Caco-2 (cell line): ENCODE results near the gene MTMR10. TPM values are rescaled to one million over a fixed set of nuclear protein-coding genes. Genes with fewer than 3 reads are reported as not detected.

Source experiments
- BruUV-seq: library from RNA; stranded (reverse); fragments of 400-500 nt; replicated peaks from 2 replicates; lab custom pipeline; 2021; lab: Mats Ljungman, UMichigan
- CTCF ChIA-PET: fragments of 300-600 bp; sonication (Branson Sonifier 250); formaldehyde crosslinking; loops from one replicate; lab custom pipeline; 2022; ENCODE audit warnings: antibody characterized with exemption; lab: Charles Lee
- POLR2A ChIA-PET: fragments of 300-600 bp; sonication (Branson Sonifier 250); formaldehyde crosslinking; loops from one replicate; lab custom pipeline; 2022; ENCODE audit warnings: antibody characterized with exemption; lab: Charles Lee
- DNase-seq, 2 experiments: peaks; one replicate each; pipeline versions ENCODE4 v3.0.0 to v3.0.0-alpha.2; 2020 to 2022
- H3K27me3 ChIP-seq: replicated peaks from 2 replicates; pipeline ENCODE4 v1.6.0; 2011; ENCODE audit warnings: low read length; ENCODE audit not compliant: control insufficient read depth, insufficient read depth
- H3K36me3 ChIP-seq: 2 replicates; pipeline ENCODE4 v1.5.1; 2011; ENCODE audit warnings: low read length; ENCODE audit not compliant: control insufficient read depth, insufficient read depth
- H3K4me1 ChIP-seq: fragments of 250-450 bp; sonication (Bioruptor Pico); 2 replicates; pipeline ENCODE4 v1.5.1; 2020; ENCODE audit warnings: mild to moderate bottlenecking
- H3K4me3 ChIP-seq: 2 replicates; pipeline ENCODE4 v1.5.1; 2011; ENCODE audit warnings: low read depth, mild to moderate bottlenecking, control low read depth, low read length
- H3K9me3 ChIP-seq: fragments of 250-450 bp; sonication (Bioruptor Pico); 2 replicates; pipeline ENCODE4 v1.5.1; 2020; ENCODE audit warnings: mild to moderate bottlenecking, moderate library complexity
- H3K27ac Mint-ChIP-seq: one replicate; pipeline ENCODE4 v1.8.0; 2022; ENCODE audit warnings: mixed read lengths; ENCODE audit not compliant: unreplicated experiment
- H3K27me3 Mint-ChIP-seq: one replicate; pipeline ENCODE4 v1.8.0; 2022; ENCODE audit warnings: mixed read lengths; ENCODE audit not compliant: insufficient read depth, unreplicated experiment
- H3K36me3 Mint-ChIP-seq: one replicate; pipeline ENCODE4 v1.8.0; 2022; ENCODE audit warnings: mild to moderate bottlenecking, mixed read lengths; ENCODE audit not compliant: insufficient read depth, unreplicated experiment
- H3K4me1 Mint-ChIP-seq: one replicate; pipeline ENCODE4 v1.8.0; 2022; ENCODE audit warnings: low read depth, mixed read lengths; ENCODE audit not compliant: unreplicated experiment
- H3K4me3 Mint-ChIP-seq: one replicate; pipeline ENCODE4 v1.8.0; 2022; ENCODE audit warnings: mild to moderate bottlenecking, moderate library complexity, mixed read lengths; ENCODE audit not compliant: unreplicated experiment
- H3K9me3 Mint-ChIP-seq: one replicate; pipeline ENCODE4 v1.8.0; 2022; ENCODE audit warnings: mixed read lengths; ENCODE audit not compliant: unreplicated experiment
- CTCF ChIP-seq, 2 experiments: fragments of 200-600 bp in 1 of 2; IDR thresholded peaks; 1 replicate in 1 of 2; 2 replicates in 1 of 2; pipeline versions ENCODE4 v1.5.1 to v1.8.0; 2011 to 2022; ENCODE audit warnings: antibody characterized with exemption in 1 of 2, control low read depth in 1 of 2, inconsistent platforms in 1 of 2, low read depth in 1 of 2, low read length in 1 of 2, mild to moderate bottlenecking in 1 of 2, moderate library complexity in 1 of 2; ENCODE audit not compliant: insufficient read depth in 1 of 2, severe bottlenecking in 1 of 2, unreplicated experiment in 1 of 2
- intact Hi-C: fragments of 100-400 bp; cut with micrococcal nuclease; formaldehyde crosslinking; loops from one replicate; pipeline ENCODE4 v1.10.0; 2022; ENCODE audit not compliant: unreplicated experiment
- total RNA-seq: library from RNA; stranded (reverse); gene quantifications from 2 replicates; pipeline ENCODE4 v1.2.3, GENCODE V29; 2022

Gene MTMR10
- total RNA-seq, 1 experiment from 2014 or later, result 33.2 TPM

GRCh38 chr15:30939161-30939560 lies 52.3 kb downstream of the MTMR10 start:
- no peaks in the 10 kb centered on the region for H3K9me3 ChIP-seq
- intact Hi-C loops, result no loop called here
- Mint-ChIP-seq H3K27me3 (no peaks in the 10 kb centered on the region), H3K27ac (no peak overlapping the region), H3K9me3 (no peaks in the 10 kb centered on the region), H3K4me1 (no peaks in the 10 kb centered on the region), H3K36me3 (peaks cover 83% of the 10 kb centered on the region), H3K4me3 (no peak overlapping the region)
- TF ChIP-seq CTCF (IDR thresholded peaks at IDR 0.05; ENCODE audit: insufficient read depth in 1 of 2, low read depth in 1 of 2, low read length in 1 of 2, severe bottlenecking in 1 of 2, unreplicated experiment in 1 of 2), result no peak
- no peaks in the 10 kb centered on the region for H3K4me1 ChIP-seq
- H3K4me3 ChIP-seq, result no peak overlapping the region
- BruUV-seq, result no TSS peak
- peaks cover 2% of the 10 kb centered on the region; the same call in 1 of the 2 replicates for H3K36me3 ChIP-seq
- no peak for DNase-seq
- CTCF ChIA-PET, result no interaction called here
- POLR2A ChIA-PET, result no interaction called here
- H3K27me3 ChIP-seq, result no peaks in the 10 kb centered on the region

GRCh38 chr15:30933293-30933692 lies 58.1 kb downstream of the MTMR10 start:
- H3K27ac Mint-ChIP-seq, result no peak overlapping the region
- Histone ChIP-seq H3K27me3 (no peaks in the 10 kb centered on the region), H3K4me1 (no peaks in the 10 kb centered on the region), H3K4me3 (no peak overlapping the region), H3K9me3 (no peaks in the 10 kb centered on the region), H3K36me3 (peaks cover 1% of the 10 kb centered on the region; the same call in 1 of the 2 replicates)
- no TSS peak for BruUV-seq
- POLR2A ChIA-PET, result interaction anchor here (0.7 kb wide), 1 partner anchor 216 kb away, joined by 3 read pairs; no protein-coding TSS in a partner anchor
- DNase-seq, result no peak
- no peaks in the 10 kb centered on the region for H3K4me1 Mint-ChIP-seq
- no peak for TF ChIP-seq CTCF (IDR thresholded peaks at IDR 0.05; ENCODE audit: insufficient read depth in 1 of 2, low read depth in 1 of 2, low read length in 1 of 2, severe bottlenecking in 1 of 2, unreplicated experiment in 1 of 2)
- CTCF ChIA-PET, result no interaction called here
- H3K9me3 Mint-ChIP-seq, result no peaks in the 10 kb centered on the region
- no peaks in the 10 kb centered on the region for H3K27me3 Mint-ChIP-seq
- no peak overlapping the region for H3K4me3 Mint-ChIP-seq
- intact Hi-C loops, result no loop called here
- H3K36me3 Mint-ChIP-seq, result peaks cover 77% of the 10 kb centered on the region

GRCh38 chr15:30930422-30930821 lies 61.0 kb downstream of the MTMR10 start:
- H3K4me1 ChIP-seq, result no peaks in the 10 kb centered on the region
- no peaks in the 10 kb centered on the region for H3K27me3 ChIP-seq
- Mint-ChIP-seq H3K9me3 (no peaks in the 10 kb centered on the region), H3K4me3 (no peak overlapping the region), H3K27ac (no peak overlapping the region), H3K4me1 (no peaks in the 10 kb centered on the region), H3K36me3 (peaks cover 60% of the 10 kb centered on the region), H3K27me3 (no peaks in the 10 kb centered on the region)
- ChIA-PET POLR2A (no interaction called here), CTCF (no interaction called here)
- no peak overlapping the region for H3K4me3 ChIP-seq
- BruUV-seq, result no TSS peak
- no peaks in the 10 kb centered on the region for H3K9me3 ChIP-seq
- intact Hi-C loops, result no loop called here
- H3K36me3 ChIP-seq, result peaks cover 1% of the 10 kb centered on the region; the same call in 1 of the 2 replicates
- no peak for DNase-seq
- TF ChIP-seq CTCF (IDR thresholded peaks at IDR 0.05; ENCODE audit: insufficient read depth in 1 of 2, low read depth in 1 of 2, low read length in 1 of 2, severe bottlenecking in 1 of 2, unreplicated experiment in 1 of 2), result no peak
